H9 (cell line): ENCODE results near the gene APOL4. TPM values are rescaled to one million over a fixed set of nuclear protein-coding genes. Genes with fewer than 3 reads are reported as not detected.
"Not testable (repeated sequence)": the region's sequence is repeated elsewhere in the genome, so short reads cannot be mapped to it uniquely, and the experiment has no call there.

Source experiments
- DNase-seq: peaks from one replicate; pipeline ENCODE4 v3.0.0-alpha.2; 2017
- H2AFZ ChIP-seq: one replicate; pipeline ENCODE4 v1.6.1; 2013; ENCODE audit warnings: mild to moderate bottlenecking, low read length, control low read depth, moderate library complexity
- H2AK5ac ChIP-seq: 2 replicates; pipeline ENCODE4 v1.6.1; 2013; ENCODE audit warnings: low read length, control low read depth, mixed read lengths; ENCODE audit not compliant: insufficient read length
- H2BK120ac ChIP-seq: one replicate; pipeline ENCODE4 v1.6.1; 2013; ENCODE audit warnings: low read depth, mild to moderate bottlenecking, low read length, control low read depth, inconsistent platforms; ENCODE audit not compliant: poor library complexity, severe bottlenecking
- H2BK12ac ChIP-seq: 2 replicates; pipeline ENCODE4 v1.6.1; 2013; ENCODE audit warnings: low read length, control low read depth, mixed read lengths, low read depth; ENCODE audit not compliant: insufficient read length
- H2BK15ac ChIP-seq: 2 replicates; pipeline ENCODE4 v1.6.1; 2013; ENCODE audit warnings: low read depth, low read length, control low read depth
- H2BK20ac ChIP-seq: one replicate; pipeline ENCODE4 v1.6.1; 2013; ENCODE audit warnings: low read depth, mild to moderate bottlenecking, low read length, control low read depth, inconsistent platforms; ENCODE audit not compliant: poor library complexity, severe bottlenecking
- H2BK5ac ChIP-seq: 2 replicates; pipeline ENCODE4 v1.6.1; 2013; ENCODE audit warnings: low read length, control low read depth, mixed read lengths; ENCODE audit not compliant: insufficient read length
- H3K14ac ChIP-seq: 2 replicates; pipeline ENCODE4 v1.6.1; 2013; ENCODE audit warnings: low read length, control low read depth; ENCODE audit not compliant: insufficient read depth
- H3K18ac ChIP-seq: 2 replicates; pipeline ENCODE4 v1.6.1; 2013; ENCODE audit warnings: low read depth, mild to moderate bottlenecking, mixed read lengths, low read length, control low read depth; ENCODE audit not compliant: insufficient read length
- H3K23ac ChIP-seq: 2 replicates; pipeline ENCODE4 v1.6.1; 2013; ENCODE audit warnings: low read length, control low read depth, mixed read lengths, low read depth; ENCODE audit not compliant: insufficient read length
- H3K23me2 ChIP-seq: 2 replicates; pipeline ENCODE4 v1.6.1; 2013; ENCODE audit warnings: low read depth, mild to moderate bottlenecking, mixed read lengths, low read length, control low read depth; ENCODE audit not compliant: insufficient read length, poor library complexity, severe bottlenecking
- H3K27ac ChIP-seq: 2 replicates; pipeline ENCODE4 v1.5.1; 2013; ENCODE audit warnings: low read length, control low read depth, mixed read lengths, low read depth; ENCODE audit not compliant: insufficient read length
- H3K27me3 ChIP-seq: 2 replicates; pipeline ENCODE4 v1.6.1; 2013; ENCODE audit warnings: low read length, control low read depth, inconsistent platforms; ENCODE audit not compliant: insufficient read depth
- H3K4ac ChIP-seq: 2 replicates; pipeline ENCODE4 v1.6.1; 2013; ENCODE audit warnings: low read depth, mild to moderate bottlenecking, control low read depth, inconsistent platforms, low read length, moderate library complexity
- H3K4me1 ChIP-seq: 2 replicates; pipeline ENCODE4 v1.6.1; 2013; ENCODE audit warnings: low read length, control low read depth, inconsistent platforms; ENCODE audit not compliant: insufficient read depth
- H3K4me2 ChIP-seq: 2 replicates; pipeline ENCODE4 v1.6.1; 2013; ENCODE audit warnings: low read length, control low read depth, mixed read lengths; ENCODE audit not compliant: insufficient read length, insufficient read depth
- H3K56ac ChIP-seq: 2 replicates; pipeline ENCODE4 v1.6.1; 2013; ENCODE audit warnings: low read depth, mild to moderate bottlenecking, mixed read lengths, low read length, control low read depth; ENCODE audit not compliant: insufficient read length
- H3K79me1 ChIP-seq: 2 replicates; pipeline ENCODE4 v1.6.1; 2013; ENCODE audit warnings: low read depth, mild to moderate bottlenecking, moderate library complexity, low read length, control low read depth, inconsistent platforms; ENCODE audit not compliant: insufficient read depth, poor library complexity, severe bottlenecking
- H3K79me2 ChIP-seq: 2 replicates; pipeline ENCODE4 v1.6.1; 2013; ENCODE audit warnings: low read length, control low read depth, inconsistent platforms; ENCODE audit not compliant: insufficient read depth
- H3K9ac ChIP-seq: 2 replicates; pipeline ENCODE4 v1.6.1; 2013; ENCODE audit warnings: low read length, control low read depth, mixed read lengths; ENCODE audit not compliant: insufficient read length; ENCODE audit errors: extremely low read depth
- H3K9me3 ChIP-seq: one replicate; pipeline ENCODE4 v1.6.1; 2013; ENCODE audit warnings: low read depth, low read length, inconsistent platforms; ENCODE audit not compliant: control insufficient read depth
- H3T11ph ChIP-seq: one replicate; pipeline ENCODE4 v1.6.1; 2013; ENCODE audit warnings: mild to moderate bottlenecking, low read length, control low read depth, inconsistent platforms
- H4K20me1 ChIP-seq: one replicate; pipeline ENCODE4 v1.6.1; 2013; ENCODE audit not compliant: control insufficient read depth, insufficient read length, insufficient read depth
- H4K5ac ChIP-seq: 2 replicates; pipeline ENCODE4 v1.6.1; 2013; ENCODE audit warnings: low read depth, mild to moderate bottlenecking, mixed read lengths, low read length, control low read depth; ENCODE audit not compliant: insufficient read length
- H4K8ac ChIP-seq: replicated peaks from 2 replicates; pipeline ENCODE4 v1.6.1; 2013; ENCODE audit warnings: low read length, control low read depth, mixed read lengths, low read depth; ENCODE audit not compliant: insufficient read length
- H4K91ac ChIP-seq: 2 replicates; pipeline ENCODE4 v1.6.1; 2013; ENCODE audit warnings: low read depth, mild to moderate bottlenecking, moderate library complexity, mixed read lengths, low read length, control low read depth; ENCODE audit not compliant: insufficient read length
- H3K27ac Mint-ChIP-seq, 3 experiments: 2 replicates in 2 of 3; 3 replicates in 1 of 3; pipeline ENCODE4 v1.8.0; 2020 to 2021; ENCODE audit warnings: mixed read lengths in 3 of 3, mild to moderate bottlenecking in 1 of 3, moderate library complexity in 1 of 3
- H3K27me3 Mint-ChIP-seq: 2 replicates; pipeline ENCODE4 v1.8.0; 2021; ENCODE audit warnings: low read depth, mild to moderate bottlenecking, moderate library complexity, mixed read lengths
- H3K36me3 Mint-ChIP-seq, 3 experiments: 2 replicates in 2 of 3; 3 replicates in 1 of 3; pipeline ENCODE4 v1.8.0; 2020 to 2021; ENCODE audit warnings: low read depth in 3 of 3, mixed read lengths in 3 of 3; ENCODE audit not compliant: insufficient read depth in 1 of 3
- H3K4me1 Mint-ChIP-seq, 2 experiments: 2 replicates each; pipeline ENCODE4 v1.8.0; 2020; ENCODE audit warnings: mixed read lengths in 2 of 2
- H3K4me3 Mint-ChIP-seq, 2 experiments: 2 replicates in 1 of 2; 3 replicates in 1 of 2; pipeline ENCODE4 v1.8.0; 2020 to 2021; ENCODE audit warnings: mild to moderate bottlenecking in 2 of 2, mixed read lengths in 2 of 2, moderate library complexity in 1 of 2
- H3K9me3 Mint-ChIP-seq, 2 experiments: 2 replicates in 1 of 2; 3 replicates in 1 of 2; pipeline ENCODE4 v1.8.0; 2020; ENCODE audit warnings: mild to moderate bottlenecking in 2 of 2, mixed read lengths in 2 of 2, moderate library complexity in 1 of 2
- CTCF ChIP-seq: fragments of 200-600 bp; sonication (generic); conservative IDR thresholded peaks from 3 replicates; pipeline ENCODE4 v1.8.0; 2021; ENCODE audit warnings: antibody characterized with exemption, mild to moderate bottlenecking
- WGBS: extraction: QIAGEN DNeasy Blood & Tissue Kit; methylation state at CpG from one replicate; pipeline ENCODE4 v1.1.7; 2013; ENCODE audit warnings: missing lambda C conversion rate, low lambda C conversion rate, mixed read lengths; ENCODE audit not compliant: insufficient read length; ENCODE audit errors: extremely low coverage; 5-methylcytosine and 5-hydroxymethylcytosine counted together
- total RNA-seq: library from RNA; stranded (reverse); gene quantifications from 2 replicates; pipeline ENCODE4 v1.2.1, GENCODE V29; 2021

The APOL4 gene
- total RNA-seq, 1 experiment from 2014 or later = not detected

GRCh38 chr22:36228944-36229343, 27.3 kb upstream of the APOL4 start:
- Histone ChIP-seq H3K14ac (no peak overlapping the region), H4K5ac (no peak overlapping the region), H4K20me1 (no peaks in the 10 kb centered on the region), H3K9ac (no peak overlapping the region), H3K18ac (no peak overlapping the region), H4K8ac (no peak overlapping the region), H2BK120ac (no peak overlapping the region), H3K27ac (no peak overlapping the region), H2BK5ac (no peak overlapping the region), H3K27me3 (no peaks in the 10 kb centered on the region), H4K91ac (no peak overlapping the region), H2BK12ac (no peak overlapping the region), H3K56ac (no peak overlapping the region), H3K79me1 (no peaks in the 10 kb centered on the region), H3K23ac (no peak overlapping the region), H3K4me1 (no peaks in the 10 kb centered on the region), H2BK20ac (no peak overlapping the region), H3K23me2 (no peaks in the 10 kb centered on the region), H2AFZ (no peak overlapping the region), H2BK15ac (no peak overlapping the region), H3K4me2 (no peak overlapping the region), H3K4ac (no peak overlapping the region), H3K9me3 (no peaks in the 10 kb centered on the region), H3K79me2 (no peaks in the 10 kb centered on the region), H3T11ph (no peak overlapping the region), H2AK5ac (no peak overlapping the region)
- H3K27ac Mint-ChIP-seq = peak overlapping the region in 1 of 3 experiments; percentile 68; a peak in 2 of 7 replicates
- peaks cover 10 to 53% (median 38%) of the 10 kb centered on the region in 3 experiments for H3K36me3 Mint-ChIP-seq
- WGBS = no CpG with 5 or more reads among the region's 7 CpGs
- no peaks in the 10 kb centered on the region for H3K9me3 Mint-ChIP-seq
- peaks cover 4 to 13% of the 10 kb centered on the region in 2 experiments for H3K4me1 Mint-ChIP-seq
- no peak for TF ChIP-seq CTCF
- H3K27me3 Mint-ChIP-seq = no peaks in the 10 kb centered on the region
- no peak for DNase-seq
- H3K4me3 Mint-ChIP-seq = no peak overlapping the region

GRCh38 chr22:36228369-36228768, 26.8 kb upstream of the APOL4 start:
- H3K14ac ChIP-seq, H3K79me1 ChIP-seq, H3K4ac ChIP-seq, H3K4me3 Mint-ChIP-seq, H3K9ac ChIP-seq, H2BK20ac ChIP-seq, H3K4me2 ChIP-seq, H4K91ac ChIP-seq, H3K9me3 ChIP-seq, H2BK5ac ChIP-seq, H3K23me2 ChIP-seq, H3K27me3 Mint-ChIP-seq, H3K23ac ChIP-seq, H4K8ac ChIP-seq, H2BK12ac ChIP-seq, H4K5ac ChIP-seq, H2BK15ac ChIP-seq, H3K27me3 ChIP-seq, H3K9me3 Mint-ChIP-seq, DNase-seq, H2AFZ ChIP-seq, H3K18ac ChIP-seq, H3K56ac ChIP-seq, H3K27ac ChIP-seq, H3K4me1 ChIP-seq, H4K20me1 ChIP-seq, H3K79me2 ChIP-seq, H2BK120ac ChIP-seq, H3T11ph ChIP-seq, H3K27ac Mint-ChIP-seq, H2AK5ac ChIP-seq: not testable (repeated sequence)
- peaks cover 10 to 53% (median 38%) of the 10 kb centered on the region in 3 experiments for H3K36me3 Mint-ChIP-seq
- no CpG with 5 or more reads among the region's 1 CpG for WGBS
- H3K4me1 Mint-ChIP-seq = peaks cover 4 to 13% of the 10 kb centered on the region in 2 experiments
